Astrocyte (in vitro differentiated cells and primary cell): Measurements from ENCODE around the gene SGPP1.

Experiments used
- EZH2 ChIP-seq: IDR thresholded peaks from 2 replicates; pipeline ENCODE4 v1.6.1; 2012; ENCODE audit warnings: mild to moderate bottlenecking, low read length, inconsistent platforms; ENCODE audit not compliant: insufficient read depth
- TF ChIP-seq, protein P1 (sequence below): IDR thresholded peaks from 2 replicates; pipeline ENCODE4 v1.5.1; 2011; ENCODE audit warnings: low read depth, mild to moderate bottlenecking, inconsistent platforms, low read length, moderate library complexity; ENCODE audit not compliant: insufficient read depth

DNA sequence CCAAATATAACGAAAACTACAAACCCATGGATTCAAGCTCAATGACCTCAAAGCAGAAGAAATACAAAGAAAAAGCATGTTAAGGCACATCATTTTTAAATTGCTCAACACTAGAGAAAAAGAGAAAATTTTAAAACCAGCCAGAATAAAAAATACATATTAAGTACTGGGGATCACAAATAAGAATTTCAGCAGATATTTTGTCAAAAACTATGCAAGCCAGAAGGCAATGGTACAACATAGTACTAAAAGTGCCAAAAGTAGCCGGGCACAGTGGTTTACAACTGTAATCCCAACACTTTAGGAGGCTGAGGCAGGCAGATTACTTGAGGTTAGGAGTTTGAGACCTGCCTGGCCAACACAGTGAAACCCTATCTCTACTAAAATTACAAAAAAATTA is 10.2 kb downstream of the SGPP1 start:
- TF ChIP-seq, protein P1, sequence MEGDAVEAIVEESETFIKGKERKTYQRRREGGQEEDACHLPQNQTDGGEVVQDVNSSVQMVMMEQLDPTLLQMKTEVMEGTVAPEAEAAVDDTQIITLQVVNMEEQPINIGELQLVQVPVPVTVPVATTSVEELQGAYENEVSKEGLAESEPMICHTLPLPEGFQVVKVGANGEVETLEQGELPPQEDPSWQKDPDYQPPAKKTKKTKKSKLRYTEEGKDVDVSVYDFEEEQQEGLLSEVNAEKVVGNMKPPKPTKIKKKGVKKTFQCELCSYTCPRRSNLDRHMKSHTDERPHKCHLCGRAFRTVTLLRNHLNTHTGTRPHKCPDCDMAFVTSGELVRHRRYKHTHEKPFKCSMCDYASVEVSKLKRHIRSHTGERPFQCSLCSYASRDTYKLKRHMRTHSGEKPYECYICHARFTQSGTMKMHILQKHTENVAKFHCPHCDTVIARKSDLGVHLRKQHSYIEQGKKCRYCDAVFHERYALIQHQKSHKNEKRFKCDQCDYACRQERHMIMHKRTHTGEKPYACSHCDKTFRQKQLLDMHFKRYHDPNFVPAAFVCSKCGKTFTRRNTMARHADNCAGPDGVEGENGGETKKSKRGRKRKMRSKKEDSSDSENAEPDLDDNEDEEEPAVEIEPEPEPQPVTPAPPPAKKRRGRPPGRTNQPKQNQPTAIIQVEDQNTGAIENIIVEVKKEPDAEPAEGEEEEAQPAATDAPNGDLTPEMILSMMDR: no peak
- TF ChIP-seq EZH2: no peak
